H9 (cell line): ENCODE data around the gene SCGB2B2. TPM values are rescaled to one million over a fixed set of nuclear protein-coding genes. Genes with fewer than 3 reads are reported as not detected.

Source experiments
- DNase-seq: peaks from one replicate; pipeline ENCODE4 v3.0.0-alpha.2; 2017
- H2AFZ ChIP-seq: one replicate; pipeline ENCODE4 v1.6.1; 2013; ENCODE audit warnings: mild to moderate bottlenecking, low read length, control low read depth, moderate library complexity
- H2AK5ac ChIP-seq: 2 replicates; pipeline ENCODE4 v1.6.1; 2013; ENCODE audit warnings: low read length, control low read depth, mixed read lengths; ENCODE audit not compliant: insufficient read length
- H2BK120ac ChIP-seq: one replicate; pipeline ENCODE4 v1.6.1; 2013; ENCODE audit warnings: low read depth, mild to moderate bottlenecking, low read length, control low read depth, inconsistent platforms; ENCODE audit not compliant: poor library complexity, severe bottlenecking
- H2BK12ac ChIP-seq: 2 replicates; pipeline ENCODE4 v1.6.1; 2013; ENCODE audit warnings: low read length, control low read depth, mixed read lengths, low read depth; ENCODE audit not compliant: insufficient read length
- H2BK15ac ChIP-seq: 2 replicates; pipeline ENCODE4 v1.6.1; 2013; ENCODE audit warnings: low read depth, low read length, control low read depth
- H2BK20ac ChIP-seq: one replicate; pipeline ENCODE4 v1.6.1; 2013; ENCODE audit warnings: low read depth, mild to moderate bottlenecking, low read length, control low read depth, inconsistent platforms; ENCODE audit not compliant: poor library complexity, severe bottlenecking
- H2BK5ac ChIP-seq: 2 replicates; pipeline ENCODE4 v1.6.1; 2013; ENCODE audit warnings: low read length, control low read depth, mixed read lengths; ENCODE audit not compliant: insufficient read length
- H3K14ac ChIP-seq: 2 replicates; pipeline ENCODE4 v1.6.1; 2013; ENCODE audit warnings: low read length, control low read depth; ENCODE audit not compliant: insufficient read depth
- H3K18ac ChIP-seq: 2 replicates; pipeline ENCODE4 v1.6.1; 2013; ENCODE audit warnings: low read depth, mild to moderate bottlenecking, mixed read lengths, low read length, control low read depth; ENCODE audit not compliant: insufficient read length
- H3K23ac ChIP-seq: 2 replicates; pipeline ENCODE4 v1.6.1; 2013; ENCODE audit warnings: low read length, control low read depth, mixed read lengths, low read depth; ENCODE audit not compliant: insufficient read length
- H3K23me2 ChIP-seq: 2 replicates; pipeline ENCODE4 v1.6.1; 2013; ENCODE audit warnings: low read depth, mild to moderate bottlenecking, mixed read lengths, low read length, control low read depth; ENCODE audit not compliant: insufficient read length, poor library complexity, severe bottlenecking
- H3K27ac ChIP-seq: 2 replicates; pipeline ENCODE4 v1.5.1; 2013; ENCODE audit warnings: low read length, control low read depth, mixed read lengths, low read depth; ENCODE audit not compliant: insufficient read length
- H3K27me3 ChIP-seq: 2 replicates; pipeline ENCODE4 v1.6.1; 2013; ENCODE audit warnings: low read length, control low read depth, inconsistent platforms; ENCODE audit not compliant: insufficient read depth
- H3K4ac ChIP-seq: 2 replicates; pipeline ENCODE4 v1.6.1; 2013; ENCODE audit warnings: low read depth, mild to moderate bottlenecking, control low read depth, inconsistent platforms, low read length, moderate library complexity
- H3K4me1 ChIP-seq: 2 replicates; pipeline ENCODE4 v1.6.1; 2013; ENCODE audit warnings: low read length, control low read depth, inconsistent platforms; ENCODE audit not compliant: insufficient read depth
- H3K4me2 ChIP-seq: 2 replicates; pipeline ENCODE4 v1.6.1; 2013; ENCODE audit warnings: low read length, control low read depth, mixed read lengths; ENCODE audit not compliant: insufficient read length, insufficient read depth
- H3K56ac ChIP-seq: 2 replicates; pipeline ENCODE4 v1.6.1; 2013; ENCODE audit warnings: low read depth, mild to moderate bottlenecking, mixed read lengths, low read length, control low read depth; ENCODE audit not compliant: insufficient read length
- H3K79me1 ChIP-seq: 2 replicates; pipeline ENCODE4 v1.6.1; 2013; ENCODE audit warnings: low read depth, mild to moderate bottlenecking, moderate library complexity, low read length, control low read depth, inconsistent platforms; ENCODE audit not compliant: insufficient read depth, poor library complexity, severe bottlenecking
- H3K79me2 ChIP-seq: 2 replicates; pipeline ENCODE4 v1.6.1; 2013; ENCODE audit warnings: low read length, control low read depth, inconsistent platforms; ENCODE audit not compliant: insufficient read depth
- H3K9ac ChIP-seq: 2 replicates; pipeline ENCODE4 v1.6.1; 2013; ENCODE audit warnings: low read length, control low read depth, mixed read lengths; ENCODE audit not compliant: insufficient read length; ENCODE audit errors: extremely low read depth
- H3K9me3 ChIP-seq: one replicate; pipeline ENCODE4 v1.6.1; 2013; ENCODE audit warnings: low read depth, low read length, inconsistent platforms; ENCODE audit not compliant: control insufficient read depth
- H3T11ph ChIP-seq: one replicate; pipeline ENCODE4 v1.6.1; 2013; ENCODE audit warnings: mild to moderate bottlenecking, low read length, control low read depth, inconsistent platforms
- H4K20me1 ChIP-seq: one replicate; pipeline ENCODE4 v1.6.1; 2013; ENCODE audit not compliant: control insufficient read depth, insufficient read length, insufficient read depth
- H4K5ac ChIP-seq: 2 replicates; pipeline ENCODE4 v1.6.1; 2013; ENCODE audit warnings: low read depth, mild to moderate bottlenecking, mixed read lengths, low read length, control low read depth; ENCODE audit not compliant: insufficient read length
- H4K8ac ChIP-seq: replicated peaks from 2 replicates; pipeline ENCODE4 v1.6.1; 2013; ENCODE audit warnings: low read length, control low read depth, mixed read lengths, low read depth; ENCODE audit not compliant: insufficient read length
- H4K91ac ChIP-seq: 2 replicates; pipeline ENCODE4 v1.6.1; 2013; ENCODE audit warnings: low read depth, mild to moderate bottlenecking, moderate library complexity, mixed read lengths, low read length, control low read depth; ENCODE audit not compliant: insufficient read length
- H3K27ac Mint-ChIP-seq, 3 experiments: 2 replicates in 2 of 3; 3 replicates in 1 of 3; pipeline ENCODE4 v1.8.0; 2020 to 2021; ENCODE audit warnings: mixed read lengths in 3 of 3, mild to moderate bottlenecking in 1 of 3, moderate library complexity in 1 of 3
- H3K27me3 Mint-ChIP-seq: 2 replicates; pipeline ENCODE4 v1.8.0; 2021; ENCODE audit warnings: low read depth, mild to moderate bottlenecking, moderate library complexity, mixed read lengths
- H3K36me3 Mint-ChIP-seq, 3 experiments: 2 replicates in 2 of 3; 3 replicates in 1 of 3; pipeline ENCODE4 v1.8.0; 2020 to 2021; ENCODE audit warnings: low read depth in 3 of 3, mixed read lengths in 3 of 3; ENCODE audit not compliant: insufficient read depth in 1 of 3
- H3K4me1 Mint-ChIP-seq, 2 experiments: 2 replicates each; pipeline ENCODE4 v1.8.0; 2020; ENCODE audit warnings: mixed read lengths in 2 of 2
- H3K4me3 Mint-ChIP-seq, 2 experiments: 2 replicates in 1 of 2; 3 replicates in 1 of 2; pipeline ENCODE4 v1.8.0; 2020 to 2021; ENCODE audit warnings: mild to moderate bottlenecking in 2 of 2, mixed read lengths in 2 of 2, moderate library complexity in 1 of 2
- H3K9me3 Mint-ChIP-seq, 2 experiments: 2 replicates in 1 of 2; 3 replicates in 1 of 2; pipeline ENCODE4 v1.8.0; 2020; ENCODE audit warnings: mild to moderate bottlenecking in 2 of 2, mixed read lengths in 2 of 2, moderate library complexity in 1 of 2
- WGBS: extraction: QIAGEN DNeasy Blood & Tissue Kit; methylation state at CpG from one replicate; pipeline ENCODE4 v1.1.7; 2013; ENCODE audit warnings: missing lambda C conversion rate, low lambda C conversion rate, mixed read lengths; ENCODE audit not compliant: insufficient read length; ENCODE audit errors: extremely low coverage; 5-methylcytosine and 5-hydroxymethylcytosine counted together
- total RNA-seq: library from RNA; stranded (reverse); gene quantifications from 2 replicates; pipeline ENCODE4 v1.2.1, GENCODE V29; 2021
- TF ChIP-seq, protein P1 (sequence below): fragments of 200-600 bp; sonication (generic); conservative IDR thresholded peaks from 3 replicates; pipeline ENCODE4 v1.8.0; 2021; ENCODE audit warnings: antibody characterized with exemption, mild to moderate bottlenecking

The SCGB2B2 gene
- total RNA-seq, 1 experiment from 2014 or later: not detected

DNA sequence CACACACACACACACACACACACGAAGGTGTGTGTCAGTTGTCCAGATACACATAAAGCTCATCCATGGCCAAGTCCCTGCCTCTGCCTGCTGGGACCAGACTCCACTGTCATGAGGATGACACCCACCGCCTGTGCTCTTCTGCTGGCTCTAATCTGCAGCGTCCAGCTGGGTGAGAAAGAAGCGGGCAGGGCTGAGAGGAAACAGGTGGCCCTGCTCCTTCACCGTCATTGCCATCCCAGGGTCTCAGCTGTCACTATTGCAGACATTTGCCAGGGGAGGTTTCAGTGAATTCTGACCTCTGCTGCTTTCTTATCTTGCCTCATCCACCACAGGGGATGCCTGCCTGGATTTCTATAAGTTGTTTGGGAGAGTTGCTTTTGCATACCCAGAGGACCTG lies 31.4 kb downstream of the SCGB2B2 start:
- TF ChIP-seq, protein P1, sequence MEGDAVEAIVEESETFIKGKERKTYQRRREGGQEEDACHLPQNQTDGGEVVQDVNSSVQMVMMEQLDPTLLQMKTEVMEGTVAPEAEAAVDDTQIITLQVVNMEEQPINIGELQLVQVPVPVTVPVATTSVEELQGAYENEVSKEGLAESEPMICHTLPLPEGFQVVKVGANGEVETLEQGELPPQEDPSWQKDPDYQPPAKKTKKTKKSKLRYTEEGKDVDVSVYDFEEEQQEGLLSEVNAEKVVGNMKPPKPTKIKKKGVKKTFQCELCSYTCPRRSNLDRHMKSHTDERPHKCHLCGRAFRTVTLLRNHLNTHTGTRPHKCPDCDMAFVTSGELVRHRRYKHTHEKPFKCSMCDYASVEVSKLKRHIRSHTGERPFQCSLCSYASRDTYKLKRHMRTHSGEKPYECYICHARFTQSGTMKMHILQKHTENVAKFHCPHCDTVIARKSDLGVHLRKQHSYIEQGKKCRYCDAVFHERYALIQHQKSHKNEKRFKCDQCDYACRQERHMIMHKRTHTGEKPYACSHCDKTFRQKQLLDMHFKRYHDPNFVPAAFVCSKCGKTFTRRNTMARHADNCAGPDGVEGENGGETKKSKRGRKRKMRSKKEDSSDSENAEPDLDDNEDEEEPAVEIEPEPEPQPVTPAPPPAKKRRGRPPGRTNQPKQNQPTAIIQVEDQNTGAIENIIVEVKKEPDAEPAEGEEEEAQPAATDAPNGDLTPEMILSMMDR: no peak
- no peak overlapping the region for H3K14ac ChIP-seq

More for the DNA sequence above, 31.4 kb downstream of the SCGB2B2 start:
- H3K9ac ChIP-seq: no peak overlapping the region
- H2BK5ac ChIP-seq: no peak overlapping the region
- H2BK20ac ChIP-seq: no peak overlapping the region
- H3K79me2 ChIP-seq: no peaks in the 10 kb centered on the region
- no peak overlapping the region for H2BK120ac ChIP-seq
- no peak overlapping the region for H3K27ac ChIP-seq
- Mint-ChIP-seq H3K36me3 (peaks cover 0 to 12% (median 0%) of the 10 kb centered on the region in 3 experiments; a peak in 2 of 7 replicates), H3K4me1 (no peaks in the 10 kb centered on the region), H3K9me3 (peaks cover 19 to 92% of the 10 kb centered on the region in 2 experiments), H3K4me3 (no peak overlapping the region), H3K27me3 (peaks cover 11% of the 10 kb centered on the region), H3K27ac (no peak overlapping the region)
- H3K23ac ChIP-seq: no peak overlapping the region
- H3K18ac ChIP-seq: no peak overlapping the region
- H3T11ph ChIP-seq: no peak overlapping the region
- H4K20me1 ChIP-seq: no peaks in the 10 kb centered on the region
- no peak overlapping the region for H4K8ac ChIP-seq
- H3K56ac ChIP-seq: no peak overlapping the region
- H4K91ac ChIP-seq: no peak overlapping the region
- WGBS: no CpG with 5 or more reads among the region's 5 CpGs
- DNase-seq: no peak
- no peaks in the 10 kb centered on the region for H3K79me1 ChIP-seq
- no peak overlapping the region for H2BK12ac ChIP-seq
- H3K27me3 ChIP-seq: no peaks in the 10 kb centered on the region
- H3K4me1 ChIP-seq: no peaks in the 10 kb centered on the region
- no peak overlapping the region for H3K4me2 ChIP-seq
- H2AK5ac ChIP-seq: no peak overlapping the region
- no peaks in the 10 kb centered on the region for H3K23me2 ChIP-seq
- H2BK15ac ChIP-seq: no peak overlapping the region
- H4K5ac ChIP-seq: no peak overlapping the region
- no peaks in the 10 kb centered on the region for H3K9me3 ChIP-seq
- H2AFZ ChIP-seq: no peak overlapping the region
- no peak overlapping the region for H3K4ac ChIP-seq
